Measurements from ENCODE around the gene GLT1D1.
"Not testable (repeated sequence)": the region's sequence is repeated elsewhere in the genome, so short reads cannot be mapped to it uniquely, and the experiment has no call there.

GLT1D1 gene

DNA sequence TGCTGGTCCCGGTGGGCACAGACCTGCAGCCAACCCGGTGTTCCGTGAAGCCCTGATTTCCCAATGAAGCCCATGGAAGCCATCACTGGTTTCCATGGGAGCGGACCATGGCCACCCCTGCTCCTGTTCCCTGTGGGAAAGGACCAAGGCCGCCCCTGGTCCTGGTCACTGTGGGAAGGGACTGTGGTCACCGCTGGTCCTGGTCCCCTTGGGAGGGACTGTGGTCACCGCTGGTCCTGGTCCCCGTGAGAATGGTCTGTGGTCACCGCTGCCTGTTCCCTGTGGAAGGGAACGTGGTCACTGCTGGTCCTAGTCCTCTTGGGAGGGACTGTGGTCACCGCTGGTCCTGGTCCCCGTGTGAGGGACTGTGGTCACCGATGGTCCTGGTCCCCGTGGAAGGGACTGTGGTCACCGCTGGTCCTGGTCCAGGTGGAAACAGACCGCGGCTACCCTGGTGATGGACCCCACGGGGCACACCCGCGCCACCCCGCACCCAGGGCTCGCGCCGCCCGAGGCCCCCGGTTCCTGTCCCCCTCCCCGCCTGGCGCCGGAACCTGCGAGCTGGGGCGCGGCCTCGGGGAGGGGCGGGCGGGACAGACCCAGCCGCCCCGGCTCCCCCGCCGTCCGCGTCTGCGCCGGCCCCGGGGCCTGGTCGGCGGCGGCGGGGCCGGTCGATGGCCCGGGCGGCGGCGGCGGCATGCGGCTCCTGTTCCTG, at the start of gene GLT1D1:
GLT1D1 (plus strand) TSS at position 594 of the 715 bp plus-strand sequence; CDS start at position 698, 104 bp downstream.
- DNase-seq (ENCODE audit: low spot score), result no peak

DNA sequence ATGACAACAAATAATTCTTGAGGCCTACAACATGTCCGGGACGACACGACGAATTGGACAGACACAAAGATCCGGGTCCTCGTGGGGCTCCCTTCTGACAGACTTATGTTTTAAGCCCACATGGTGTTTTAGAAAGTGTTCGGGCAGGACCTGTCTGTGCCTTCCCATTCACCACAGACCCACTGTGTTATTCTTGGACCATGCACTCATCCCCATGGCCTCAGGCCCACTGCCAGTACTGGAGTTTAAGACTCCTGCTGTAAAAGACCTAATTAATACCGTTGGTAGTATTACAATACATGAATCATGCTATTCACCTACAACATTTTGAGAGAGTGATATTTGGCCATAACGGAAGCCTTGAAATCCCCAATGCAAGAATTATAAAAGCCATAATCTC, 49.5 kb upstream of the GLT1D1 start:
- DNase-seq (ENCODE audit: low spot score), result no peak

DNA sequence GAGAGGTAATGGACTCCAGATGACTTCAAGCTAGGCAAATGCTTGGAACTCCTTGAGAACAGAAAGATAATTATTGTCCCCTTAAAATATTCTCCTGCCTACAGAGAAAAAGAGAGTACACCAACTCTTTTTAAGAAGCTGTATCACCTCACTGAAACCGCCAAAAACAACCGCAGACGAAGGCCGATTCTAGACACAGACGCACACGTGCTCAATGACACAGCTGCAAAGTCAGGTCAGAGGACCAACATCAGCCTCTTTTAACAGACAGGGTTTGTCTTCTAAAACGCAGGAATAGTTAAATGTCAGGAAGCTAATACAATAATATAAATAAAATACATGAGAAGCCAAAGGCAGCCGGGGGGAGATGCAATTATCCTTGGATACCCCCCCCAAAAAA, 48.5 kb upstream of the GLT1D1 start:
- no peak for DNase-seq (ENCODE audit: low spot score)

DNA sequence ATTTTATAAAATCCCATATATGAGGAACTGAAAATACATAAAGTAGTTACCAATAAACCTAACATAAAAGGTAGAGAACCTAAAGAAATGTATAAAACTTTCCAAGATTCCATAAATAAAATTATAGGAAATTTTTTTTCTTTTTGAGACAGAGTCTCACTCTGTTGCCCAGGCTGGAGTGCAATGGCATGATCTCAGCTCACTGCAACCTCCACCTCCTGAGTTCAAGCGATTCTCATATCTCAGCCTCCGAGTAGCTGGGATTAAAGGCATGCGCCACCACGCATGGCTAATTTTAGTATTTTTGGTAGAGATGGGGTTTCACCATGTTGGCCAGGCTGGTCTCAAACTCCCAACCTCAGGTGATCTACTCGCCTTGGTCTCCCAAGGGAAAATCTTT, 47.9 kb upstream of the GLT1D1 start:
- DNase-seq (ENCODE audit: low spot score), result not testable (repeated sequence)

DNA sequence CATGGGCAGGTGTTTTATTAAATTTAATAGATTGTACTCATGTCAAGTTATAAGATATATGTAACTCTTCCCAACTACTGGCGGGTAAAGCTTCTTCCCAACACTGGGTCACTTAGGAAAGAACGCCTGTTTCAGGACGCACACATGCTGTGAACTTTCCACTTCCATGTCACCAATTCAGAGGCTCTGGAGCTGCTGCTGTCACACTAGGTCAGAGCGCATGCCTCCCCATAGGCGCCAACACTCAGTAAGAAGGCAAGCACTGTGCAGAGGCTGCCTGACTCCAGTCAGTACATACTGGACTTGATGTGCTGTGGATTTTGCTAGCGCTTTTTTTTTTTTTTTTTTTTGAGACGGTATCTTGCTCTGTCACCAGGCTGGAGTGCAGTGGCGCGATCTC, 46.7 kb upstream of the GLT1D1 start:
- DNase-seq (ENCODE audit: low spot score), result no peak

DNA sequence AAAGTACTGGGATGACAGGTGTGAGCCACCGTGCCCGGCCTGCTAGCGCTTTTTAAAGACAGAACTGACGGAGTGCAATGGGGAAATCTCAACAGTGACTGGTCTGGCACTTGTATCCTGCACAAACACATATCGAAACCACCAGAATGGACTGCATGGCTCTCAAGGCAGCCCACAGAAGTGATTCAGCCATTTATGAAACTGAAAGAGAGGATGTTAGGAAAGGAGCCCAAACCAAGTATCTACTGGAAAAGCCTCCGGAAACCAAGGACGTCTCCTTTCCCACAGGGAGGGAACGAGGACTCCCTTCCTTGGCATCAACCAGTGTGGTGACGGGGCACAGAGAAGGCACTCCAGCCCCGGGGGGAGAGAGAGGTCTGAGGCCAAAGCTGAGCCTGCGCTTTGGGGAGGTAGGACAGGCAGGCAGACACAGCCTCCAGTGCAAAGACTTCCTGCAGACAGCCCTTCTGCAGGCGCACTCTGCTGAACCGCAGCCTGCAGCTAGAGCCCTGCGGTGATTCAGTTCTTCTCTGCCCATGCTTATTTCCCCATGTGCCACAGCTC, 46.0 kb upstream of the GLT1D1 start:
- DNase-seq (ENCODE audit: low spot score), result peak; percentile 87

DNA sequence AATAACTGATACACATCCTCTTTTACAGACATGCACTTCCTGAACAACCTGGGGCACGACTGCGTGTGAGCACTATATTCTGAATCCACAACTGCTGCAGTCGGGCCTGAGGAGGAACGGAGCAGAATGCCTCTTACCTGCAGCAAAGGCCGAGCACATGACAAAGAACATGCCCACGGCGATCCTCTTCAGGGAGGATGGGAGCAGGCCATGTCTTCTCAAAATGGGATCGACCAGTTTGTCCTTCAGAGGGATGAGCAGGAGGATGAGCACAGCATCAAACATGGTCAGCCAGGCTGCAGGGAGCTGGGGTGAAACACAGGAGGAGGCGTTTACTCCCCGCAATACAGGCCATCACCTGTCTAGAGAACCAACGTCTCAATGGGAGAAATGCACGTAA, 44.6 kb upstream of the GLT1D1 start:
- DNase-seq (ENCODE audit: low spot score), result no peak

DNA sequence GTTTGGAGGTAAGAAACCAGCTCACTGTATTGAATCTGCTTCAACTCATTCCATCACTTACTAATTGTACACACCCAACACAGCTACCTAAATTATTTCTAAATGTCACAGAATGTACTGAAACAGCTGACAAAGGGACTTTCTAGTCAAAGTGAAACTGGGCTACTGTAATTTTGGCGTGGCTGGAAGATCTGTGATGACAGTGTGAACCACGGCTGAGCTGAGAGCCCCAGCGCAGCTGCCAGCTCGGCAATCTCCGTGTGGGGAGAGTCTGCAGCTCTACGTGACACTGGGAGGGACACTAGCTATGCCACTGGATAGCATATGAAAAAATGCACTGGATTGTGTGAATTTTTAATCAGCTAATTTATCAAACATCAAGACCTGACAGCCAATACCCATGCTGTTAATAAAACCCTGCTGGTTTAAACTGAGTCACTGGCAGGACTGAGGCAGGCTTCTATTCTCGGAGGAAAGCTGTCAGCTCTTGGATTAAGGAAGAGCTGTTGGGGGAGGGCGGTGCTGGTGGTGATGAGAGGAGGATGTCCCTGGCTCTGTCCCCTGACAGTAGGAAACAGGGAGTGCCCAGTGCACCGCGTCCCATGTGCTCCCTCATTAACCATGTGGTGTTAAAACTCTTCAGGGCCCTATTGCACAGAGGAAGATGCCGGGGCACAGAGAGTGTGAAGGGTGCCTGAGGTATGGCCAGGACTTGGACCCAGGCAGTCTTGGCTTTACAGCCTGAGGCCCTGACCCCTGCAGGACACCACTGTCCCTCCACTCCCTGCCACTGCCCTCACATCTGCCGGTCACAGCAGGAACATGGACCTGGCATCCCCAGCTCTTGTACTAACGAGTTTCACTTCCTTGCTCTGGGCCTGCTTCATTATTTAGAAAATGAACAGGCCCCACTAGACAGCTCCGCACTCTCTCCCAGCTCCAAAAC, 42.8 kb upstream of the GLT1D1 start:
- peak; percentile 73 for DNase-seq (ENCODE audit: low spot score)

DNA sequence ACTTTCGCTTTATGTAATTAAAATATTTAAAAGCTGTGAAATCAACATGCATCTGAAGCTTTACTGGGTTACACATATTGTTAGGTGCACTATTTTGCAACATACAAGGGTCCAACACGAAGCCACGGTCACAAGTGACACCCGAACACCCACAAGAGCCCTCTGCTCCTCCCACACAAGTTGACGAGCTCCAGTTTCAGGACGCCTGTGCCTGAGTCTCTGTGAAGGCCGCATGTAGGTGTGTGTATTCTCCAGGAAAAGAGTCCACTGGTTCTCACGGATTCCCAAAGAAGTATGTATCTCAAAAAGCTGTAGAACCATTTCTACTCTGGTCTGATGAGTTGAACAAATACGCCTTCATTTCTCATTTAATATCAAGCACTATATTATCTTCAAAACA, 41.5 kb upstream of the GLT1D1 start:
- no peak for DNase-seq (ENCODE audit: low spot score)

DNA sequence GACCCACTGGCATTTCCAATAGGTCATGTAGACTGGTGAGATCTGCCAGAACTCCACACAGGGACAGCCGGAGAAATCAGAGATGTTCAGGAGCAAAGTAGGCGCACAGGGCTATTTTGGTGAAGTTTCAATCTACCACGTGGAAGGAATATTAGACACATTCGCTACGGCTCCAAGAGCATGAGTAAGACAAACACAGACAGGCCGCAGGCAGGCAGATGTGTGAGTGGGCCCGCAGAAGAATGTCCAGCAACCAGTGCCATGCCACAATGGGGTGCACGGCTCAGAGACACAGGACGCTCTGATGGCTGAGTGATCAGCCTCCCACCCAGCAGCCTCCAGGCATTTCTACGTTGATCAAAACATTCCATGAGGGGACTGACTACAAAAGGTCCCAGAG, 39.9 kb upstream of the GLT1D1 start:
- DNase-seq (ENCODE audit: low spot score), result no peak

DNA sequence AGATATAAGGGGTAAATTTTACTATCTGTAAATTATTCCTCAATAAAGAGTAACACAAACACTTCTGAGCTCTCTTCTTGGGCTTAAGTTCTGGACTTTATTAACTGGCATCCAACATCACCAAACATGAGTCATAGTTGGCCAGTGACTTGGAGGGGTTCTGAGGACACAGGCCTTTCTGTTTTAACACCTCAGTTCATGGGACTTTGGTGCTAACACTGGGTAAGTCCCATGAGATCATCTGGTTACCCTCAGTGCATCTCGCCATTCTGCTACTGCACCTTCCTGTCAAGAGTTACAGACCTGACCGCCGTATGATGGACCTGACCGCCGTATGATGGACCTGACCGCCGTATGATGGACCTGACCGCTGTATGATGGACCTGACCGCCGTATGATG, 39.4 kb upstream of the GLT1D1 start:
- no peak for DNase-seq (ENCODE audit: low spot score)

DNA sequence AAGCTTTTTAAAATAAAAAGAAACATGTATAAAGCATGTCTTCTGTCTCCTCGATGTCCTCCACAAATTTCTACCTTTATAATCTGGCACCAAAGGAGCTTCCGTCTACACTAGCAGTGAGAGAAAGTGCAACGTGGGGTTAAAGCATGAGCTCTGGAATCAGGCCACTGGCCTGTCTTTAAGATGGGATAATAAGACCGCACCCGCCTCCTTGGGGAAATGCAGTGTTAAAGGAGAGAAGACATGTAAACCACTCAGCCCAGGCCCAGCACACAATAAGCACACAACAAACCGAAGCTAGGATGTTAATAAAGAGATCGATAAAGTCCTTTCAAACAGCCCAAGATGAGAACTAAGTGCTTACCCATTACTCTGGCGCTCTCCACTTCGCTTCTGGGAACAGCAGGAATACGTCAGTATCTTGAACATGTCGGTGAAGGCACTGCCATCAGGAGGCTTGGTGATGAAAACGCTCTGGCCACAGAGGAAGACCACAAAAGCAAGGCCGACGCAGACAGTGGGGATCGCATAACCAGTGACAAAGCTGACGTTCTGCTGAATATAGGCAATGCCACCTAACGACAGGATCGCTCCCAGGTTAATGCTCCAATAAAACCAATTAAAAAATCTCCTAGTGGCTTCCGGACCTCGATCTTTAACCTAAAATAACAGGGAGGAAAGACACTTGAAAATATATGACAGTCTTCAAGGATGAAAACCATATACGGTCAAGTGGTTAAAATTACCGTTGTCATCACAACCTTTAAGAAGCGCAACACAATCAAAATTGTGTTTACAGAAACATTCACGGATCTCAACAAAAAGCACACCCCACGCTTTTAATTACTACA, 38.6 kb upstream of the GLT1D1 start:
- DNase-seq (ENCODE audit: low spot score), result no peak

DNA sequence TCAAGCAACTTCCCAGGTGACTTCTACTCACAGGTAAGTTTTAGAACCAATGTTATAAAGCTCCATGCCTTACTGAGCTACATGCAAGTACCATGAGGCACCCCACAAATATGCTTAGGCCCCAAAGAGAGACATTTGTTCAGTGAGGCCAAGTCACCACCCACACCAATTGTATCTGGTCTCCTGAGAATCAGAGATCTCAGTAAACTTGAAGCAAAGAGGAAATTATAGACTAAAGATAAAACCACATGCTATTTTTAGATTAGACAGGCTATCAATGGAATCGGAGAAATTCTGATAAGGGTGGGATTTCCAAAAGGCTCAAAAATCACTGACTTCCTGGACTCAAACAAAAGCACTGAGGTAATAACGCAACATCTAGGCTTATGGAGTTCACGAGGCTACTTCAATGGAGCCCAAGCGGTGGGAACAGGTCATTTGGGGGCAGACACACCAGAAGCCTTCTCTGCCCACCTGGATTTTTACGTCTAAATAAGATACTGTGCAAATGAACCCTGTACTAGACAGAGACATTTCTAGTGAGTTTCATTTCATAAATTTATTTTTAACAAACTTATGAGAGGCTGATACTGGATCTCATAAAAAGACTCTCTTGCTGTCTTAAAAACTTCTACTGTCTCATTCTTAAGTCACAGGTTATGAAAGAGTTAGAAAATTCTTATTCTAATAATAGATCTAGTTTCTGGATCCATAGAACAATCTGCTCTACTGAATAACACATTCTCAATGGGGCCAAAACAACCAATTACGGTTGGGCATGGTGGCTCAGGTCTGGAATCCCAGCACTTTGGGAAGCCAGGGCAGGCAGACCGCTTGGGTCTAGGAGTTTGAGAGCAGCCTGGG, 37.3 kb upstream of the GLT1D1 start:
- no peak for DNase-seq (ENCODE audit: low spot score)

DNA sequence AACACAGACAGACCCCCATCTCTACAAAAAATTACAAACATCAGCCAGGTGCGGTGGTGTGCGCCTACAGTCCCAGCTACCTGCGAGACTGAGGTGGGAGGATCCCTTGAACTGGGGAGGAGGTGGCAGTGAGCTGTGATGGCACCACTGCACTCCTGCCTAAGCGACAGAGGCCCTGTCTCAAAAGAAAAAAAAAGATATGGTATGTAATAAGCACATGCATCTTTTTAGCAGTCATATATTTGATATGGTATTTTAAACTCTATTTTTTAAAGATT, 36.7 kb upstream of the GLT1D1 start:
- no peak for DNase-seq (ENCODE audit: low spot score)

DNA sequence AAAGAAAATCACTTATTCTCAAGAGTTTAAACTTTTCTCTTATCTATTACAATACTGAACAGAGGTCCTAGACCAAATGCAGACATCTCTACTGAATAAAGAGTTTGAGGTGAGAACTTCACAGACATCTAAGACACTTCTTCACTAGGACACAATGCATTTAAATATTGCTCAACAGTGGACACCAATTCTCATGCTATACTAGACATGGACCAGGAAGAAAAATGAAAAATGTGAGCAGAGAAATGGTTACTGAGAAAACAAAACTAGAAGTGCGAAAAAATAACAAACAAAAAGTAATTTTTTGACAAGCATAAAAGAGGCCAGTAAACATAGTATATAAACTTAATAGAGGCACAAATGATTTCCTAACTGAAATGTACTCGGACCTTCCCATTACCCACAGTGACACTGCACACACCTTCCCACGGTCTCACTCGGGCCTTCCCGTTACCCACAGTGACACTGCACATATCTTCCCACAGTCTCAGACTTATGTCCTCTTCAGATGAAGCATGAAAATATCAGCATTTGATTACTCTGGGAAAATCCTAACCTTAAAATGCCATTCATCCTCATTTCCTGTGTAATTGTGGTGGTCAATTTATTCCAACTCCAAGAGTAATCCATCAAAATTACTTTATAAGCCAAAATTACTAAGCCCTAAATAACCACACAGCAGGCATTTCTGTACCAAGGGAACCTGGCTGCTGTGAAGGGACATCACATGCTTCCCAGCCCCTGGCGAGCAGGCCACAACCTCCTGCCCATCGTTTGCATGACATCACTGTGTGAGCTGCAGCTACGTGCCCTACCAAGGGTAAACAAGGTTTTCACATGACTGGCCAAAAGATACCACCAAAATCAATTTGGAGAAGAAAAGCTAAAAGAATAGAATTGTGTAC, 35.9 kb upstream of the GLT1D1 start:
- peak; percentile 76 for DNase-seq (ENCODE audit: low spot score)

DNA sequence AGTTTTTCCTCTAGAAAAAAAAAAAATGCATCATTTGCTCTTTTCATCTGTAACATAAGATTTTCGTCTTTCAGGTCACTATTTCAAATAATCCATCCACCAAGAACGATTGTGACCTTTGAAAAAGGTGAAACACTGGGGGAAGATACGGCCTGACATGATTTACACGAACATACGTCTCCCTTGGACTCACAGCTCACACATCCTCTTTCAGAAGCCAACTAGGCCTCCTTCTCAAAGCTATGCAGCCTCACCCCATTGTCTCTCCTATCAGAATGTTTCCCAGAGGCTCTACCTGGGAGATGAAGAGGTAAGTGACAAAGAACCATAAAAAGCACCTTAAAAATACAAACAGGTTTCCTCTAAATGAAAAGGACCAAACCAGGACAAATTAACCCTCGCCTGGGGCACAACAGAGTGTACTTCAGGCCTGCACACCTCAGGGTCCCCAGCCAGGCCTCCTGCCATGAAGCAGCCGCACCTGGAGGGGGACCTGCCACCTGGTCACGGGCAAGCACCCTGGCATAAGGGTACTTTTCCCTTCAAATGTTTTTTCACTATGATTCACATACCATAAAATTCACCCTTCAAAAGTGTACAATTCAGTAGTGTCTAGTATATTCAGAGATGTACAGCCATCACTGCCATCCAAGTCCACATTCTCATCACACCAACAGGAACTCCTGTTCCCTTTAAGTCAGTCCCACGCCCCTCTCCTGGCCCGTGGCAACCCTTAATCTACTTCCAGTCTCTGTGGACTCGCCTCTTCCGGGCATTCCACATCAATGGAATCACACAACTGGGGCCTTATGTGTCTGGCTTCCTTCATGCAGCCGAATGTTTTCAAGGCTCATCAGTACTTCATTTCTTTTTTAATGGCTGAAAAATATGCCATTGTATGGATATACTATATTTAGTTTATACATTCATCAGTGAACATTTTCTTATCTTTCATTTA, 34.9 kb upstream of the GLT1D1 start:
- no peak for DNase-seq (ENCODE audit: low spot score)

DNA sequence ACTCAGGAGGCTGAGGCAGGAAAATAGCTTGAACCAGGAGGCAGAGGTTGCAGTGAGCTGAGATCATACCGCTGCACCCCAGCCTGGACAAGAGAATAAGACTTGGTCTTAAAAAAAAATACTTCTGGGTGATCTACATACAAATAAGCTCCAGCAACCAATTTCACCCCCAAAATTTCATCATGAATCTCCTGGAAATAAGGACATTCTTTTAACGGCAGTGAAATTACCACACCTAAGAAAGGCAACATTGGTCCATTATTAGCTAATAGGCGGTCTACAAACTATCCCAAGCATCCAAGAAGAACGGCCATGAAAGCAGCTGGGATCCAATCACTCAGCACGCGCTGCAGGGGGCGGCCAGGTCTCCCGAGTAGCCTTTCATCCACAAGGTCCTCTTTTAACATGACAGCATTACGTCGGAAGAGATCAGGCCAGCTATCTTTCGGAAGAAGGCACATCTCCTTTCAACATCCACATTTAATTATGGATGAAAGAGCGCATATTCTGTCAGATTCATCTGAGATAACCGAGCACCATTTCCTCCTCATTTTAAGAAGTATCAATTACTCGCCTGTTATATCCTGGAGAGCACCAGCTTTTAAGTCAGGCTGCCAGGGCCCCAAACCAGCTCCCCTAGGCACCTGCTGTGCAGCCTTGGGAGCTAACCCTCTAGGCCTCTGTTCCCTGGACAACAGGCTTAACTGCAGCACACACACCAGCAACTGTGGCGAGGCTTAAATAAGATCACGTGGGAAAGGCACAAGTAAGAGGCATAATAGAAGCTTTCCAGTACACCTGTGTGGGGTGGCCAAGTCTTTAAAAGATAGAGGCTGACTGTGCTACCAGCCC, 33.8 kb upstream of the GLT1D1 start:
- DNase-seq (ENCODE audit: low spot score), result no peak

DNA sequence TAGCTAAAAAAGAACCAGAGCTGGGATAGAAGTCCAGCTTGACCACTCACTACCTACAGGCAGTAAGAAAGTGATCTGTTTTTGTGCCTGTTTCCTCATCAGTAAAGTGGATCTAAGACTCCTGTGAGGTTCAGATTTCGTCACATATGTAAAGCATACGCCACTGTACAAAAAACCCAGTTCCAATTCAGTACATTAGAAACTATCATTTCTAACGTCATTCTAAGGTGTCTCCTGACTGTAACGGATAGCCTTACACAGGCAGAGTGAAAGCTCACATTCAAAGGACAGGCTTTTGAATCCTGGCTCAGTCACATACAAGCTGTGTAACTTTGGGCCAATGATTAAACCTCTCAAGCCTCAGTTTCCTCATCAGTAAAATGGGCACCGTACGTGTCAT, 33.0 kb upstream of the GLT1D1 start:
- no peak for DNase-seq (ENCODE audit: low spot score)

Data from pons (tissue), 1 donor.